Kidney epithelial cell (primary cell): ENCODE data around the gene LFNG. TPM values are rescaled to one million over a fixed set of nuclear protein-coding genes. Genes with fewer than 3 reads are reported as not detected.

Experiments used
- DNase-seq: peaks from one replicate; pipeline ENCODE4 v3.0.0-alpha.2; 2010; ENCODE audit warnings: low read depth
- H3K27me3 ChIP-seq: 2 replicates; pipeline ENCODE4 v1.6.0; 2011; ENCODE audit warnings: low read length; ENCODE audit not compliant: control insufficient read depth, insufficient read depth
- H3K36me3 ChIP-seq: 2 replicates; pipeline ENCODE4 v1.5.1; 2011; ENCODE audit warnings: low read length; ENCODE audit not compliant: control insufficient read depth, insufficient read depth
- H3K4me3 ChIP-seq: 2 replicates; pipeline ENCODE4 v1.5.1; 2011; ENCODE audit warnings: low read depth, mild to moderate bottlenecking, control low read depth, low read length
- total RNA-seq: library from RNA; depleted of rRNA; stranded (reverse); fragments of >200 nt; gene quantifications from 2 replicates; pipeline ENCODE4 v1.2.3, GENCODE V29; 2015
- TF ChIP-seq, protein P1 (sequence below): IDR thresholded peaks from 2 replicates; pipeline ENCODE4 v1.5.1; 2011; ENCODE audit warnings: mild to moderate bottlenecking, moderate library complexity, low read length, control low read depth, inconsistent platforms; ENCODE audit not compliant: insufficient read depth, poor library complexity, severe bottlenecking

The LFNG gene
- total RNA-seq, 1 donor from 2014 or later: 39.7 TPM

DNA sequence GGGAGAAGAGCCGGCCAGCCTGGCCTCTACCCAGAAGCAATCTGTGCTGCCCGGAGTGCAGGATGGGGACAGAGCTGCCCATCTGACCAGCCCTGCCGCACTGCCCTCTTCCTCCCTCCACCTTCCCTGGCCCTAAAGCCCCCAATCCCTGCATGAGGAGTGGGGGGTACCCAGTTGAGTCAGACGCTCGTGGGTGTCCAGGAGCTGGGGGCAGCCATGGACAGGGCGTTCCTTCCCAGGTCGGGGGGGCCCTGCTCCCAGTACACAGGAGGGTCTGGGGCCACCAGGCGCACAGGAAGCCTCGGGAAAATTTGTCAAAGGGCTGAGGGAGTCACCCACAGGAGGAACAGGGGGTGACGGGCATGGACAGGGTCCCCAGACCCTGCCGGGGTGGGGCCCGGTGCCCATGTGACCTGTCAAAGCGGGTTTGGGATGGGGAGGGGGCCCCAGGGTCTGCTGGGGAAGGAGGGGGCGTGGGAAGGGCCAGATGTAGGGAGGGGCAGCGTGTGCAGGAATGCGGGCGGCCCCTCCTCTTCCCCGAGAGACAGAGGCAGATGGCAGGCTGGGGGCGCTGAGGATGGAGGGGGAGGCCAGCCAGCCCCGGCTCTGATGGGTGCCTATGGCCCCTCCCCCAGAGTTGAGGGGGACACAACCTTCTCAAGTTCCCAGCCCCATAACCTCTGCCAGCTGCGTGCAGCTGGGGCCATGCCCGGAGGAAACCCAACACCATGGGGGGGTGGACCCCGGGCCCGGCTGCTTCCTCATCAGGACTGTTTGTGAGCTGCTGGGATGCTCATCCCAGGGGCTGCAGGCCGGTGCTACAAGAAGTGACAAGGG, 21.9 kb upstream of the LFNG start:
- Histone ChIP-seq H3K4me3 (no peak overlapping the region), H3K27me3 (peaks cover 40% of the 10 kb centered on the region), H3K36me3 (no peaks in the 10 kb centered on the region)
- no peak for DNase-seq
- TF ChIP-seq, protein P1, sequence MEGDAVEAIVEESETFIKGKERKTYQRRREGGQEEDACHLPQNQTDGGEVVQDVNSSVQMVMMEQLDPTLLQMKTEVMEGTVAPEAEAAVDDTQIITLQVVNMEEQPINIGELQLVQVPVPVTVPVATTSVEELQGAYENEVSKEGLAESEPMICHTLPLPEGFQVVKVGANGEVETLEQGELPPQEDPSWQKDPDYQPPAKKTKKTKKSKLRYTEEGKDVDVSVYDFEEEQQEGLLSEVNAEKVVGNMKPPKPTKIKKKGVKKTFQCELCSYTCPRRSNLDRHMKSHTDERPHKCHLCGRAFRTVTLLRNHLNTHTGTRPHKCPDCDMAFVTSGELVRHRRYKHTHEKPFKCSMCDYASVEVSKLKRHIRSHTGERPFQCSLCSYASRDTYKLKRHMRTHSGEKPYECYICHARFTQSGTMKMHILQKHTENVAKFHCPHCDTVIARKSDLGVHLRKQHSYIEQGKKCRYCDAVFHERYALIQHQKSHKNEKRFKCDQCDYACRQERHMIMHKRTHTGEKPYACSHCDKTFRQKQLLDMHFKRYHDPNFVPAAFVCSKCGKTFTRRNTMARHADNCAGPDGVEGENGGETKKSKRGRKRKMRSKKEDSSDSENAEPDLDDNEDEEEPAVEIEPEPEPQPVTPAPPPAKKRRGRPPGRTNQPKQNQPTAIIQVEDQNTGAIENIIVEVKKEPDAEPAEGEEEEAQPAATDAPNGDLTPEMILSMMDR: no peak

DNA sequence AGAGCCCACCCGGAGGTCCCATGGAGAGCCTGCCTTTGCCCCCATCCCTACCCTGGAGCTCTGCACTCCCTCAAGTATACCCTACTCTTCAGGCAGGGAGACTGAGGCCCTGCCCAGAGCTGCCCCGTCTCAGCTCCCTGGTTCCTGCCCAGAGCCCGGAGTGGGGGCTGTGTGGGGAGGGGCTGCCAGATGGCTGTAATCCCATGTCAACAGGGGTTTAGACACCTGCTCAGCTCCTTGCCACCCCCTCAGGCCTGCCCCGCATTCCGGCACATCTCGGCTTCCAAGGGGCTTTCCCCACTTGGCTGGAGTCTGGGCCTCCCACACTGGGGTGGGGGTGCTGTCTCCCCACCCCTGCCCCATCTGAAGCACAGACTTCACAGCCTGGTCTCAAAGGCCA, 20.9 kb upstream of the LFNG start:
- H3K36me3 ChIP-seq: no peaks in the 10 kb centered on the region
- H3K4me3 ChIP-seq: no peak overlapping the region
- peaks cover 38% of the 10 kb centered on the region for H3K27me3 ChIP-seq
- TF ChIP-seq, protein P1: no peak
- DNase-seq: no peak

DNA sequence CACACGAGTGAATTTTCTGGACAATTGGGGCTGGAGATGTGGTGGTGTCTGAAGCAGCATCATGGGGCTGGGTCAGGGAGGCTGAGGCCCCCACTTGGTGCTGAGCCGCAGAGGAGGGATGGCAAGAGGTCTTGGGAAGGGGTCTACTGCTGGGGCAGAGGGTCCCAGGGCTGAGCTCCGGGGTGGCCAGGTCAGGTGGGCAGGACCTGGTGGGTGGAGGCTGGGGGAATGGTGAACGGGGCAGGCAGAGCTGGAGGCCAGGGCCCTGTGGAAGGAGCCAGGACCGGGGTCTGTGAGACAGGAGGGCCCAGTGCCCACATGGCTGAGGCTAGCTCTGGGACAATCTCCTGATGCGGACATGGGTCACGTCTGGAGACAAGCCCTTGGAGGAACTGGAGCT, 20.4 kb upstream of the LFNG start:
- H3K27me3 ChIP-seq: peaks cover 38% of the 10 kb centered on the region
- TF ChIP-seq, protein P1: no peak

DNA sequence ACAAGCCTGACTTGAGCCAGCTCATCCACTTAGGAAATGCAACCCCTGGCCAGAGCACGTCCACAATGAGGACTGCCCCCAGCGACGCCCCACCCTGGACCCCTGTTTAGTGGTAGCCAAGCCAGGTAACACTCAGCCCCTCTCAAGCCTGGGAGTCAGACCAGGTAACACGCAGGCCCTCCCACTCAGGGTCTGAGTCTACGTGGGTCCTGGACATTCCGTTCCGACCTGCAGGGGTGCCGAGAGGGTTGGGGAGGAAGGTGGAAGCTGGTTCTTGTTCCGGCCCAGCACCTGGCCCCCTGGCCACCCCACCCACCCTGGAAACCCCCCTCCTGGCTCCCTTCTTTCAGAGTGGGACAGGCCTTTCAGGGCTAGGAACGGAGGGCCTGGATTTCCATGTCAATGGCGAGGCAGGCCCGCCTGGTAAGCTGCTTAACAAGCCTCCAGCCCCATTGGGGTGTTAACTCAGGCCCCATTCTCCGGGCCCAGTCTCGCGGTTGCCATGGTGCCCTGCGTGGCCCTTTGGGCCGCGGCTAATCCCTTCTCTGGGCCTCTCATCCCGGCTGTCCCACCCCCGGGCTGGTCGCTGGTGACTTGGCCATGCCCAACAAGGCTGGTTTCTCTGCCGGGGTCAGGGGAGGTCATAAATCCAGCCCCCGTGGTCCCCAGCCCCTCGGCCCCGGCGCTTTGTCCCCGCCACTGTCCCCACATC, 19.7 kb upstream of the LFNG start:
- TF ChIP-seq, protein P1: no peak
- H3K27me3 ChIP-seq: peaks cover 31% of the 10 kb centered on the region
- no peaks in the 10 kb centered on the region for H3K36me3 ChIP-seq
- no peak for DNase-seq
- H3K4me3 ChIP-seq: no peak overlapping the region

More for the DNA sequence above, 20.4 kb upstream of the LFNG start:
- Histone ChIP-seq H3K36me3 (no peaks in the 10 kb centered on the region), H3K4me3 (no peak overlapping the region)
- no peak for DNase-seq

DNA sequence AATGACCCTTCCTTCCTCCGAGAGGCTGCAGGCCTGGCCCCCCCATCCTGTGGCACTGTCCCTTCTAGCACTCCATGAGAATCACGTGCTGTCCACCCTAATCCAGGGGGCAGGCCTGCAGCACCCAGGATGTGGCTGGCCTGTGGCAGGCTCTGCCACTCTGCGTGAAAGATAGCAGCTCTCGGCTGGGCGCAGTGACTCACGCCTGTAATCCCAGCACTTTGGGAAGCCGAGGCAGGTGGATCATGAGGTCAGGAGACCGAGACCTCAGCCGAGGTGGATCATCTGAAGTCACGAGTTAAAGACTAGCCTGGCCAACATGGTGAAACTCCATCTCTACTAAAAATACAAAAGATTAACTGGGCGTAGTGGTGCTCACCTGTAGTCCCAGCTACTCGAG, 18.9 kb upstream of the LFNG start:
- TF ChIP-seq, protein P1: no peak
- H3K36me3 ChIP-seq: no peaks in the 10 kb centered on the region
- no peak overlapping the region for H3K4me3 ChIP-seq
- peaks cover 26% of the 10 kb centered on the region for H3K27me3 ChIP-seq
- DNase-seq: no peak
